Activated CD4-positive, alpha-beta T cell treated with anti-CD3 and anti-CD28 coated beads, Interleukin-2, amount 10 ng/mL, durations not matched to agents 7 days and 5 days (primary cell): Measurements from ENCODE around the gene RPUSD2. TPM values are rescaled to one million over a fixed set of nuclear protein-coding genes. Genes with fewer than 3 reads are reported as not detected.

Experiments used
- CTCF ChIA-PET: fragments of 350-600 bp; sonication (Branson Sonifier 250); formaldehyde crosslinking; loops from one replicate; lab custom pipeline; 2021; ENCODE audit warnings: antibody characterized with exemption; lab: Charles Lee
- POLR2A ChIA-PET: fragments of 350-600 bp; sonication (Branson Sonifier 250); formaldehyde crosslinking; loops from one replicate; lab custom pipeline; 2021; ENCODE audit warnings: antibody characterized with exemption; lab: Charles Lee
- DNase-seq: peaks from one replicate; pipeline ENCODE4 v3.0.0-alpha.2; 2020
- H3K27ac Mint-ChIP-seq: one replicate; pipeline ENCODE4 v1.8.0; 2021; ENCODE audit warnings: mild to moderate bottlenecking, moderate library complexity, mixed read lengths
- H3K27me3 Mint-ChIP-seq: one replicate; pipeline ENCODE4 v1.8.0; 2021; ENCODE audit warnings: mixed read lengths
- H3K36me3 Mint-ChIP-seq: one replicate; pipeline ENCODE4 v1.8.0; 2021; ENCODE audit warnings: low read depth, mixed read lengths
- H3K4me1 Mint-ChIP-seq: one replicate; pipeline ENCODE4 v1.8.0; 2021; ENCODE audit warnings: mixed read lengths
- H3K4me3 Mint-ChIP-seq: one replicate; pipeline ENCODE4 v1.8.0; 2021; ENCODE audit warnings: mild to moderate bottlenecking, moderate library complexity, mixed read lengths
- H3K9me3 Mint-ChIP-seq: one replicate; pipeline ENCODE4 v1.8.0; 2021; ENCODE audit warnings: mixed read lengths
- total RNA-seq, 2 experiments: library from RNA; stranded (reverse); gene quantifications; one replicate each; pipeline ENCODE4 v1.2.3, GENCODE V29; 2021

Gene RPUSD2
- total RNA-seq, 2 experiments from 2014 or later = 10.0 to 13.0 TPM

- H3K36me3 Mint-ChIP-seq = peaks cover 19% of the 10 kb centered on the region
- peaks cover 1% of the 10 kb centered on the region for H3K27me3 Mint-ChIP-seq
- CTCF ChIA-PET = interaction anchor here (0.6 kb wide), 1 partner anchor 438 kb away, joined by 3 read pairs; no protein-coding TSS in a partner anchor
- H3K4me3 Mint-ChIP-seq = no peak overlapping the region
- DNase-seq = no peak
- no peak overlapping the region for H3K27ac Mint-ChIP-seq
- POLR2A ChIA-PET = no interaction called here
- H3K9me3 Mint-ChIP-seq = no peaks in the 10 kb centered on the region
- H3K4me1 Mint-ChIP-seq = peaks cover 31% of the 10 kb centered on the region
Observed at GRCh38 chr15:40597024-40597423, 27.9 kb downstream of the RPUSD2 start.

- ChIA-PET POLR2A (interaction anchor here (0.6 to 1.4 kb wide), 2 partner anchors 30 to 33 kb away, joined by 4 to 5 read pairs; partner anchors contain the start of gene CCDC32), CTCF (interaction anchor here (0.7 to 2.0 kb wide), 5 partner anchors 8 to 1082 kb away, joined by 3 to 6 read pairs (median 4); no protein-coding TSS in a partner anchor)
- peaks cover 23% of the 10 kb centered on the region for H3K36me3 Mint-ChIP-seq
- H3K9me3 Mint-ChIP-seq = no peaks in the 10 kb centered on the region
- peaks cover 24% of the 10 kb centered on the region for H3K4me1 Mint-ChIP-seq
- no peak overlapping the region for H3K4me3 Mint-ChIP-seq
- H3K27ac Mint-ChIP-seq = no peak overlapping the region
- peaks cover 1% of the 10 kb centered on the region for H3K27me3 Mint-ChIP-seq
- DNase-seq = no peak
Observed at GRCh38 chr15:40598126-40598525, 29.0 kb downstream of the RPUSD2 start.

- no peak for DNase-seq
- Mint-ChIP-seq H3K27ac (no peak overlapping the region), H3K36me3 (peaks cover 25% of the 10 kb centered on the region), H3K4me1 (peaks cover 19% of the 10 kb centered on the region), H3K27me3 (peaks cover under 1% of the 10 kb centered on the region), H3K4me3 (no peak overlapping the region), H3K9me3 (no peaks in the 10 kb centered on the region)
- ChIA-PET POLR2A (interaction anchor here (1.4 kb wide), 1 partner anchor 34 kb away, joined by 4 read pairs; the partner anchor contains the start of gene CCDC32), CTCF (interaction anchor here (0.7 to 2.0 kb wide), 4 partner anchors 9 to 1081 kb away, joined by 3 to 6 read pairs (median 4); no protein-coding TSS in a partner anchor)
Observed at GRCh38 chr15:40598672-40599071, 29.6 kb downstream of the RPUSD2 start.

- Mint-ChIP-seq H3K27ac (no peak overlapping the region), H3K4me1 (peaks cover 9% of the 10 kb centered on the region), H3K27me3 (no peaks in the 10 kb centered on the region), H3K9me3 (no peaks in the 10 kb centered on the region), H3K36me3 (peaks cover 28% of the 10 kb centered on the region), H3K4me3 (no peak overlapping the region)
- CTCF ChIA-PET = interaction anchor here (0.6 to 1.5 kb wide), 5 partner anchors 11 to 1921 kb away, joined by 3 to 7 read pairs (median 3); no protein-coding TSS in a partner anchor
- no peak for DNase-seq
- POLR2A ChIA-PET = no interaction called here
Observed at GRCh38 chr15:40600956-40601355, 31.9 kb downstream of the RPUSD2 start.

GRCh38 chr15:40603935-40604334, 34.8 kb downstream of the RPUSD2 start:
- Mint-ChIP-seq H3K4me3 (no peak overlapping the region), H3K4me1 (peaks cover 2% of the 10 kb centered on the region), H3K27ac (no peak overlapping the region), H3K9me3 (no peaks in the 10 kb centered on the region), H3K36me3 (peaks cover 34% of the 10 kb centered on the region), H3K27me3 (no peaks in the 10 kb centered on the region)
- DNase-seq = no peak
- ChIA-PET CTCF (interaction anchor here (2.1 kb wide), 1 partner anchor 14 kb away, joined by 5 read pairs; no protein-coding TSS in a partner anchor), POLR2A (no interaction called here)

GRCh38 chr15:40613080-40613479, 44.0 kb downstream of the RPUSD2 start:
- Mint-ChIP-seq H3K4me3 (no peak overlapping the region), H3K27me3 (no peaks in the 10 kb centered on the region), H3K36me3 (peaks cover 32% of the 10 kb centered on the region), H3K4me1 (no peaks in the 10 kb centered on the region), H3K9me3 (no peaks in the 10 kb centered on the region), H3K27ac (no peak overlapping the region)
- no peak for DNase-seq
- ChIA-PET POLR2A (no interaction called here), CTCF (no interaction called here)

GRCh38 chr15:40618023-40618422, 48.9 kb downstream of the RPUSD2 start:
- ChIA-PET CTCF (no interaction called here), POLR2A (no interaction called here)
- DNase-seq = no peak
- Mint-ChIP-seq H3K27ac (no peak overlapping the region), H3K9me3 (no peaks in the 10 kb centered on the region), H3K4me3 (no peak overlapping the region), H3K4me1 (no peaks in the 10 kb centered on the region), H3K36me3 (peaks cover 53% of the 10 kb centered on the region), H3K27me3 (no peaks in the 10 kb centered on the region)

GRCh38 chr15:40618906-40619305, 49.8 kb downstream of the RPUSD2 start:
- no peaks in the 10 kb centered on the region for H3K27me3 Mint-ChIP-seq
- ChIA-PET CTCF (interaction anchor here (1.3 kb wide), 1 partner anchor 9 kb away, joined by 5 read pairs; no protein-coding TSS in a partner anchor), POLR2A (no interaction called here)
- no peak overlapping the region for H3K4me3 Mint-ChIP-seq
- DNase-seq = no peak
- no peaks in the 10 kb centered on the region for H3K9me3 Mint-ChIP-seq
- H3K4me1 Mint-ChIP-seq = no peaks in the 10 kb centered on the region
- peaks cover 50% of the 10 kb centered on the region for H3K36me3 Mint-ChIP-seq
- no peak overlapping the region for H3K27ac Mint-ChIP-seq

GRCh38 chr15:40623361-40623760, 54.3 kb downstream of the RPUSD2 start:
- no peaks in the 10 kb centered on the region for H3K27me3 Mint-ChIP-seq
- H3K27ac Mint-ChIP-seq = no peak overlapping the region
- H3K36me3 Mint-ChIP-seq = peaks cover 47% of the 10 kb centered on the region
- H3K9me3 Mint-ChIP-seq = no peaks in the 10 kb centered on the region
- no peak overlapping the region for H3K4me3 Mint-ChIP-seq
- H3K4me1 Mint-ChIP-seq = no peaks in the 10 kb centered on the region
- no peak for DNase-seq
- ChIA-PET POLR2A (no interaction called here), CTCF (interaction anchor here (1.0 to 1.3 kb wide), 2 partner anchors 12 to 34 kb away, joined by 3 to 4 read pairs; no protein-coding TSS in a partner anchor)

Other genes starting within 250 kb of the RPUSD2 start
- 1 to 10 TPM; 6.6 to 8.5 TPM for gene INAFM2, start 245.6 kb upstream of the RPUSD2 start, total RNA-seq
- 1 to 10 TPM in 1 of 2 experiments, under 1 TPM in 1; 0.81 to 1.0 TPM for gene CCDC9B, start 228.4 kb upstream of the RPUSD2 start, total RNA-seq
- not detected for gene PHGR1, start 218.3 kb upstream of the RPUSD2 start, total RNA-seq
- gene DISP2, start 211.1 kb upstream of the RPUSD2 start, total RNA-seq = 1 to 10 TPM in 1 of 2 experiments, under 1 TPM in 1; 0.60 to 1.4 TPM
- gene KNSTRN, start 186.6 kb upstream of the RPUSD2 start, total RNA-seq = 10 to 100 TPM; 57.5 to 63.3 TPM
- 10 to 100 TPM; 38.4 to 47.1 TPM for gene IVD, start 163.5 kb upstream of the RPUSD2 start, total RNA-seq
- gene BAHD1, start 128.3 kb upstream of the RPUSD2 start, total RNA-seq = 10 to 100 TPM; 28.7 to 30.8 TPM
- gene CHST14, start 98.3 kb upstream of the RPUSD2 start, total RNA-seq = 10 to 100 TPM; 14.3 to 14.6 TPM
- 10 to 100 TPM; 17.0 to 22.7 TPM for gene CCDC32, start 4.3 kb upstream of the RPUSD2 start, total RNA-seq
- gene KNL1, start 24.9 kb downstream of the RPUSD2 start, total RNA-seq = 10 to 100 TPM; 62.2 to 69.0 TPM
- gene RAD51, start 125.9 kb downstream of the RPUSD2 start, total RNA-seq = 10 to 100 TPM; 59.9 to 66.7 TPM
- 10 to 100 TPM; 26.0 to 32.6 TPM for gene RMDN3, start 186.0 kb downstream of the RPUSD2 start, total RNA-seq
- 10 to 100 TPM; 33.9 to 35.5 TPM for gene GCHFR, start 194.8 kb downstream of the RPUSD2 start, total RNA-seq
- gene C15orf62, start 200.7 kb downstream of the RPUSD2 start, total RNA-seq = 1 to 10 TPM; 1.0 to 1.3 TPM
- 10 to 100 TPM; 31.1 to 32.2 TPM for gene ZFYVE19, start 237.8 kb downstream of the RPUSD2 start, total RNA-seq
- gene DNAJC17, start 238.2 kb downstream of the RPUSD2 start, total RNA-seq = 10 to 100 TPM; 42.2 to 44.3 TPM